ENCODE measurements around the gene SCAF4. TPM values are rescaled to one million over a fixed set of nuclear protein-coding genes. Genes with fewer than 3 reads are reported as not detected.

The SCAF4 gene
- total and polyA plus RNA-seq, 5 donors from 2014 or later, result 15.8 to 70.9 (median 20.6) TPM

DNA sequence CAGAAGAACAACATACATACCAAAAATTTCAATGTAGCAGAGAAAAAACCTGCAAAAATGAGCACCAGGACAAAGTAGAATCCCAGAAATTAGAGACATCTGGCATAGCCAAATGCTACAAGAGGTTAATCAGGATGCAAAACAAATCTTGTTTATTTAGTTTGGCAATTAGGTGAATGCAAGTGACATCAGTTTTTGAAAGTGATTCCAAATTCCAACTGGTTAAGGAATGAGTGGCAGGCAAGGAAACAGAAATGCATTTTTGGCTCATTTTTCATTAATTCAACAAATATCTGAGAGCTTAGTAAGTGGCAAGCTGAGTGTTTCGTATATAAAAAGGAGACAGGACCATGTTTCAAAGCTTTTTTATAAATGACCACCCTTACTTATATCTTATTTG, 21.3 kb downstream of the SCAF4 start:
- Mint-ChIP-seq H3K36me3 (peaks cover 6% of the 10 kb centered on the region), H3K9me3 (no peaks in the 10 kb centered on the region)

DNA sequence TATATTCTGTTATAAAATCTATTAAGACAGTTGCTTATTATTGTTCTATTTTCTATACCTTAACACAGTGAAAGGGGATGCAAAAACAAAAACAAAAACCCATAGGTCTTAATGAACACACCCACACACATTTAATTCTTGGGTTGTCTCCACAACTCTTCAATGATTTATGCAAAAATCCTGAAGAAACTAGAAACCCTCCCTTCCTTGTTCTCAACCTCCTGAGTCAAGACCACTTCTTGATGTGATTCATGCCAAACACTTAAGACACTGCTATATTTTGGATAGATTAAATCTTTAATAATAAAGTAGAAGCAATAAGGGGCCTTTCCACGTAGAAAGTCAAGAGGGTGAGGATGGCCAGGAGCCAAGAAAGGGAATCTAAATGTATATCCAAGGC, 23.4 kb downstream of the SCAF4 start:
- H3K9me3 ChIP-seq (ENCODE audit: control insufficient read depth in 2 of 2, low read length in 2 of 2), result no peaks in the 10 kb centered on the region
- ATAC-seq (ENCODE audit: low read depth in 2 of 2), result no peak
- no peak overlapping the region for H3K4me3 ChIP-seq (ENCODE audit: low read depth, low read length)
- peaks cover 15% of the 10 kb centered on the region for H3K36me3 Mint-ChIP-seq
- H3K27ac Mint-ChIP-seq, result peak overlapping the region in 2 of 3 donors; percentile 67 to 71
- no peak overlapping the region for H3K27ac ChIP-seq (ENCODE audit: insufficient read depth, low read length, poor library complexity, severe bottlenecking)
- no peaks in the 10 kb centered on the region for H3K27me3 ChIP-seq (ENCODE audit: control insufficient read depth, insufficient read depth, low read length)
- peaks cover 36 to 79% (median 67%) of the 10 kb centered on the region in 4 donors for H3K4me1 Mint-ChIP-seq
- H3K27me3 Mint-ChIP-seq, result no peaks in the 10 kb centered on the region
- H3K4me1 ChIP-seq (ENCODE audit: control insufficient read depth, insufficient read depth, low read length, poor library complexity, severe bottlenecking), result peaks cover 21% of the 10 kb centered on the region
- no peak for DNase-seq
- no peaks in the 10 kb centered on the region for H3K36me3 ChIP-seq (ENCODE audit: control insufficient read depth, insufficient read depth, low read length)
- H3K4me3 Mint-ChIP-seq, result peak overlapping the region in 2 of 4 donors; percentile 21 to 34
- no peaks in the 10 kb centered on the region for H3K9me3 Mint-ChIP-seq

More for the DNA sequence above, 21.3 kb downstream of the SCAF4 start:
- Histone ChIP-seq H3K4me1 (ENCODE audit: control insufficient read depth, insufficient read depth, low read length, poor library complexity, severe bottlenecking) (peaks cover 41% of the 10 kb centered on the region), H3K4me3 (ENCODE audit: low read depth, low read length) (no peak overlapping the region), H3K27ac (ENCODE audit: insufficient read depth, low read length, poor library complexity, severe bottlenecking) (no peak overlapping the region), H3K9me3 (ENCODE audit: control insufficient read depth in 2 of 2, low read length in 2 of 2) (no peaks in the 10 kb centered on the region), H3K36me3 (ENCODE audit: control insufficient read depth, insufficient read depth, low read length) (no peaks in the 10 kb centered on the region), H3K27me3 (ENCODE audit: control insufficient read depth, insufficient read depth, low read length) (no peaks in the 10 kb centered on the region)
- no peak for ATAC-seq (ENCODE audit: low read depth in 2 of 2)
- H3K4me3 Mint-ChIP-seq, result peak overlapping the region in 1 of 4 donors; percentile 20
- no peaks in the 10 kb centered on the region for H3K27me3 Mint-ChIP-seq
- peak overlapping the region in 2 of 3 donors; percentile 71 to 82 for H3K27ac Mint-ChIP-seq
- DNase-seq, result no peak
- peaks cover 47 to 92% (median 78%) of the 10 kb centered on the region in 4 donors for H3K4me1 Mint-ChIP-seq

- peaks cover 7% of the 10 kb centered on the region for H3K36me3 ChIP-seq (ENCODE audit: control insufficient read depth, insufficient read depth, low read length)
- Mint-ChIP-seq H3K27ac (peak overlapping the region in 1 of 3 donors; percentile 39), H3K4me1 (peaks cover 34 to 69% (median 57%) of the 10 kb centered on the region in 4 donors), H3K36me3 (peaks cover 23% of the 10 kb centered on the region), H3K9me3 (no peaks in the 10 kb centered on the region), H3K4me3 (no peak overlapping the region), H3K27me3 (no peaks in the 10 kb centered on the region)
- peaks cover 21% of the 10 kb centered on the region for H3K4me1 ChIP-seq (ENCODE audit: control insufficient read depth, insufficient read depth, low read length, poor library complexity, severe bottlenecking)
- ATAC-seq (ENCODE audit: low read depth in 2 of 2), result no peak
- no peak for DNase-seq
- no peaks in the 10 kb centered on the region for H3K27me3 ChIP-seq (ENCODE audit: control insufficient read depth, insufficient read depth, low read length)
- no peak overlapping the region for H3K27ac ChIP-seq (ENCODE audit: insufficient read depth, low read length, poor library complexity, severe bottlenecking)
- H3K9me3 ChIP-seq (ENCODE audit: control insufficient read depth in 2 of 2, low read length in 2 of 2), result no peaks in the 10 kb centered on the region
- H3K4me3 ChIP-seq (ENCODE audit: low read depth, low read length), result no peak overlapping the region
Observed at GRCh38 chr21:31707499-31707898, 24.4 kb downstream of the SCAF4 start.

- Mint-ChIP-seq H3K27ac (peak overlapping the region in 2 of 3 donors; percentile 26 to 39), H3K4me1 (peaks cover 30 to 63% (median 55%) of the 10 kb centered on the region in 4 donors), H3K4me3 (no peak overlapping the region), H3K9me3 (no peaks in the 10 kb centered on the region), H3K27me3 (no peaks in the 10 kb centered on the region), H3K36me3 (peaks cover 30% of the 10 kb centered on the region)
- Histone ChIP-seq H3K27me3 (ENCODE audit: control insufficient read depth, insufficient read depth, low read length) (no peaks in the 10 kb centered on the region), H3K9me3 (ENCODE audit: control insufficient read depth in 2 of 2, low read length in 2 of 2) (no peaks in the 10 kb centered on the region), H3K4me3 (ENCODE audit: low read depth, low read length) (no peak overlapping the region), H3K36me3 (ENCODE audit: control insufficient read depth, insufficient read depth, low read length) (peaks cover 17% of the 10 kb centered on the region), H3K27ac (ENCODE audit: insufficient read depth, low read length, poor library complexity, severe bottlenecking) (no peak overlapping the region), H3K4me1 (ENCODE audit: control insufficient read depth, insufficient read depth, low read length, poor library complexity, severe bottlenecking) (peaks cover 16% of the 10 kb centered on the region)
- DNase-seq, result no peak
- ATAC-seq (ENCODE audit: low read depth in 2 of 2), result no peak
Observed at GRCh38 chr21:31706562-31706961, 25.4 kb downstream of the SCAF4 start.

- Histone ChIP-seq H3K4me3 (ENCODE audit: low read depth, low read length) (no peak overlapping the region), H3K27ac (ENCODE audit: insufficient read depth, low read length, poor library complexity, severe bottlenecking) (no peak overlapping the region), H3K4me1 (ENCODE audit: control insufficient read depth, insufficient read depth, low read length, poor library complexity, severe bottlenecking) (no peaks in the 10 kb centered on the region), H3K9me3 (ENCODE audit: control insufficient read depth in 2 of 2, low read length in 2 of 2) (no peaks in the 10 kb centered on the region), H3K27me3 (ENCODE audit: control insufficient read depth, insufficient read depth, low read length) (no peaks in the 10 kb centered on the region), H3K36me3 (ENCODE audit: control insufficient read depth, insufficient read depth, low read length) (peaks cover 73% of the 10 kb centered on the region)
- no peaks in the 10 kb centered on the region for H3K9me3 Mint-ChIP-seq
- no peak overlapping the region for H3K4me3 Mint-ChIP-seq
- peaks cover 9 to 20% (median 14%) of the 10 kb centered on the region in 4 donors for H3K4me1 Mint-ChIP-seq
- DNase-seq, result no peak
- no peaks in the 10 kb centered on the region for H3K27me3 Mint-ChIP-seq
- H3K27ac Mint-ChIP-seq, result no peak overlapping the region
- peaks cover 49% of the 10 kb centered on the region for H3K36me3 Mint-ChIP-seq
- no peak for ATAC-seq (ENCODE audit: low read depth in 2 of 2)
Observed at GRCh38 chr21:31700040-31700439, 31.9 kb downstream of the SCAF4 start.

DNA sequence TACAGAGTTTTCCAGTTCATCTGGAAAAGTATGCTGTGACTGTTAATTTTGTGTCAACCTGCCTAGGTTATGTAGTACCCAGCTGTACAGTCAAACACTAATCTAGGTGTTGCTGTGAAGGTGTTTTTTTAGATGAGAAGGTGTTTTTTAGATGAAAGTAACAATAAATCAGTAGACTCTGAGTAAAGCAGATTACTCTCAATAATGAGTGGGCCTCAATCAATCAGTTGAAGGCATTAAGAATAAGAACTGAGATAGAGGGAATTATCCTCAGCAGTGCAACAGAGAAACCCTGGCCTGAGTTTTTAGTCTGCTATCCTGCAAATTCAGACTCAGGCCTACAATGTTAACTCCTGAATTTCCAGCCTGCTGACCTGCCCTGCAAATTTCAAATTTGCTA, 33.5 kb downstream of the SCAF4 start:
- Histone ChIP-seq H3K4me3 (ENCODE audit: low read depth, low read length) (no peak overlapping the region), H3K27ac (ENCODE audit: insufficient read depth, low read length, poor library complexity, severe bottlenecking) (peak overlapping the region; percentile 28), H3K9me3 (ENCODE audit: control insufficient read depth in 2 of 2, low read length in 2 of 2) (no peaks in the 10 kb centered on the region), H3K27me3 (ENCODE audit: control insufficient read depth, insufficient read depth, low read length) (no peaks in the 10 kb centered on the region), H3K36me3 (ENCODE audit: control insufficient read depth, insufficient read depth, low read length) (peaks cover 89% of the 10 kb centered on the region), H3K4me1 (ENCODE audit: control insufficient read depth, insufficient read depth, low read length, poor library complexity, severe bottlenecking) (no peaks in the 10 kb centered on the region)
- H3K27ac Mint-ChIP-seq, result no peak overlapping the region
- DNase-seq, result no peak
- H3K4me3 Mint-ChIP-seq, result no peak overlapping the region
- H3K9me3 Mint-ChIP-seq, result no peaks in the 10 kb centered on the region
- H3K36me3 Mint-ChIP-seq, result peaks cover 47% of the 10 kb centered on the region
- peaks cover 3 to 12% (median 8%) of the 10 kb centered on the region in 4 donors for H3K4me1 Mint-ChIP-seq
- ATAC-seq (ENCODE audit: low read depth in 2 of 2), result no peak
- H3K27me3 Mint-ChIP-seq, result no peaks in the 10 kb centered on the region

GRCh38 chr21:31696424-31696823, 35.5 kb downstream of the SCAF4 start:
- no peak overlapping the region for H3K4me3 Mint-ChIP-seq
- Histone ChIP-seq H3K27me3 (ENCODE audit: control insufficient read depth, insufficient read depth, low read length) (no peaks in the 10 kb centered on the region), H3K27ac (ENCODE audit: insufficient read depth, low read length, poor library complexity, severe bottlenecking) (no peak overlapping the region), H3K4me1 (ENCODE audit: control insufficient read depth, insufficient read depth, low read length, poor library complexity, severe bottlenecking) (no peaks in the 10 kb centered on the region), H3K9me3 (ENCODE audit: control insufficient read depth in 2 of 2, low read length in 2 of 2) (no peaks in the 10 kb centered on the region), H3K36me3 (ENCODE audit: control insufficient read depth, insufficient read depth, low read length) (peaks cover 91% of the 10 kb centered on the region), H3K4me3 (ENCODE audit: low read depth, low read length) (no peak overlapping the region)
- ATAC-seq (ENCODE audit: low read depth in 2 of 2), result no peak
- H3K27me3 Mint-ChIP-seq, result no peaks in the 10 kb centered on the region
- no peak for DNase-seq
- no peaks in the 10 kb centered on the region for H3K9me3 Mint-ChIP-seq
- H3K4me1 Mint-ChIP-seq, result peaks cover 0 to 10% (median 6%) of the 10 kb centered on the region in 4 donors
- H3K36me3 Mint-ChIP-seq, result peaks cover 42% of the 10 kb centered on the region
- peak overlapping the region in 1 of 3 donors; percentile 73 for H3K27ac Mint-ChIP-seq

DNA sequence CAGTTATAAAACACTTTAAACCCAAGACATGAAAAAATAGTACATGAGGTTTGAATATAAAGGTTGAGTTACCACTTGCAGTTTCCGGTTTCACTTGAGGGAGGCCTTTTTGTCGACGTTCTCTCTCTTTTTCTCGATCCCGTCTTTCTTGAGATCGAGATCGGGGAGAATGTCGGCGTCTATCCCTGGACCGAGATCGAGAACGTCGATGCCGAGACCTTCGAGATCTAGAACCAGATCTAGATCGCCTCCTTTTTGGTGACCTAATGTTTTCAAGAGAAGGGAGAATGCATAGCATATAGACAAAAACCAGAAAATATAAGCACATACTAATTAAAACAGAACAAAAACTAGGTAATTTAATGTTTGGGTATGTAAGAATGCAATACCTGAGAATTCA, 38.7 kb downstream of the SCAF4 start:
- Histone ChIP-seq H3K9me3 (ENCODE audit: control insufficient read depth in 2 of 2, low read length in 2 of 2) (no peaks in the 10 kb centered on the region), H3K27ac (ENCODE audit: insufficient read depth, low read length, poor library complexity, severe bottlenecking) (no peak overlapping the region), H3K27me3 (ENCODE audit: control insufficient read depth, insufficient read depth, low read length) (no peaks in the 10 kb centered on the region), H3K4me1 (ENCODE audit: control insufficient read depth, insufficient read depth, low read length, poor library complexity, severe bottlenecking) (no peaks in the 10 kb centered on the region), H3K4me3 (ENCODE audit: low read depth, low read length) (no peak overlapping the region), H3K36me3 (ENCODE audit: control insufficient read depth, insufficient read depth, low read length) (peaks cover 93% of the 10 kb centered on the region)
- Mint-ChIP-seq H3K27ac (no peak overlapping the region), H3K9me3 (no peaks in the 10 kb centered on the region), H3K27me3 (no peaks in the 10 kb centered on the region), H3K36me3 (peaks cover 42% of the 10 kb centered on the region), H3K4me3 (no peak overlapping the region), H3K4me1 (peaks cover 0 to 8% (median 5%) of the 10 kb centered on the region in 4 donors)
- ATAC-seq (ENCODE audit: low read depth in 2 of 2), result no peak
- no peak for DNase-seq
